Fibroblast of skin of scalp (primary cell): ENCODE measurements around the gene RGR.

ENCODE experiments used
- DNase-seq: peaks from one replicate; pipeline ENCODE4 v3.0.0-alpha.2; 2013

RGR gene

DNA sequence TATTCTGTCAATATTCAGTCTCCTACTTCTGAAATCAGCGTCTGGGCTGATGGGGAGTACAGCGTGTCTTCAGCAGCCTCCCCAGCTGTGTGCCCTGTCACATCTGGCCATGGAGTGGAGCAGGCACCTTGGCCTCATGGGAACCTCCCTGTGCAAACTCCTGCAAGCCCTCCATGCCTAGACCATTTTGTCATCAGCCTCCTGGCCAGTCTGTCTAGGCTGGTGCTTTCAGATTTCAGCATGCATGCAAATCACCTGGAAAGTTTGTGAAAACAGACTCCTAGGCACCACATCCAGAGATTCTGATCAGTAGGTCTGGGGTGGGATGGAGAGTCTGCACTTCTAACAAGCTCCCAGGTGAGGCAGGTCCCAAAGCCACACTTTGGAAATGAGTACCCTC is 57.4 kb downstream of the RGR start:
- DNase-seq, result no peak

DNA sequence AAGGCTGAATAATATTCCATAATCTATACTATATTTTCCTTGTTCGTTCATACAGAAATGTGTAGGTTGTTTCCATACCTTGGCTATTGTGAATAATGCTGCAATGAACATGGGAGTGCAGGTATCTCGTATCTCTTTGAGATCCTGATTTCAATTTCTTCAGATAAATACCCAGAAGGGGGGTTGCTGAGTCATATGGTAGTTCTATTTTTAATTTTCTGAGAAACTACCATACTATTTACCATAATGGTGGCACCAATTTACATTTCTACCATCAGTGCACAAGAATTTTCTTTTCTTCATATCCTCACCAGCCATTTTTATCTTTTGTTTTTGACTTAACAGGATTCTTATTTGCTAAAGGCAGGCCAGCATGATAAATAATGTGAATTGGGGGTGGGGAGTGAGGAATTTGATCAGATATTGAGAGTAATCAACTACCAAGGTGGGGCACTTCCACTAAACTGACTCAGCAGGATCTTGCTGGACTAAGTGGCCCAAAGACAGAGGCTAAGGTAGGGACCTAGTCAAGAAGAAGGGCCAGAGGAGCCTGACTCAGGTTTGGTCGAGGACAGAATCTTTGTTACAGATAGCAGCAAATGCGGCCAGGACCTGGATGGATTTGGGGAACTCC is 62.0 kb downstream of the RGR start:
- DNase-seq, result no peak

DNA sequence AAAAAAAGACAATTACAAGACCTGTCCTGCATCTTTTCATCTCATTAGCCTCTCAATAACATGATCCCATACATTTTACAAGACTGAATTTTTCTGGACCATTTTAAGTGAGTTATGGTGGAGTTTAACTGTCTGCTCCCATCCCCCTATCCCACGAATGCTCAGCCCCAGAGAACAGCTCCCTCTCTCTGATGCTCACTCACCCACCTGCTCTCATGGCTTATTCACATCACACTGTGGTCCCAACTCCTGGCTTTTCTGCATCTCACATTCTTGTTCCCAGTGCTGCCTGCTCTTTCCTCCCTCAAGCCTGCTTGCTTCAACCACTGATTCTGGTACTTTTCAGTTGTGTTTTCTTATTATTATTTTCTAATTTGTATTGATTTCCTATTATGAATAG is 63.2 kb downstream of the RGR start:
- DNase-seq, result no peak

DNA sequence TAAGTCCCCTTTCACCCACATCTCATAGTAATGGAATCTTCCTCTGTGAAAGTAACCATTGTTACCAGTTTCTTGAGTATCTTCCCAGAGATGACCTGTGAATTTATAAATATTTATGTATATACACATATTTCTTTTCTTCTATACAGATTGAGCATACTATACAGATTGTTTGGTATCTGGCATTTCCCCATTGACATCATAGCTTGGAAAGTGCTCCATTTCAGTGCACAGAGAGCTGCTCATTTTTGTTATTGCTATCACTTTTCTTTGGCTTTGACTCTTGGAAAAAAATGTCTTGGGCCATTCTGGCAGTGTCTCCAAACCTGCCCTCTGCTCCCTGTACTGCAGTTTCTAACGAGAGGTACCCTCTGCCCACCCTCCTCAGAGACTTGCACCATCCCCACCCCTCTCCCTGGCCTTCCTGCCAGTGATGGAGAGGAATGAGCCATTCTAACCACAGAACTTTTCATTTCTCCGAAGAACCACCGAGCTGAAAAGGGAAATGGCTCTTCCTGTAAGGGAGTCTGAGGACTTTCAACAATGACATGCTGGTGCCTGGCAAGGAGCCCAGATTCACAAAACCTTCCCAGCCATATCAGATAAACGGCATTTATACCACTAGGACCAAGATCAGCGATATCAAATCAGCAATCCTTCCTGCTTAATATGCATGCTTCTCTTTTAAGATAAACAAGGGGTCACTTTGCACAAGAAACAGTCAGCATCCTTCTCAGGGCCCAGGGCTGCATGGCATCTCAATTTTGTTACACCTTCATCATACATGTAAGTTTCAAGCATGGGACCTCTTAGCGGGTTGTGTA is 63.8 kb downstream of the RGR start:
- DNase-seq, result peak; percentile 58
